Neutrophil (primary cell): ENCODE results near the gene U2AF1L4.

Source experiments
- H3K27ac ChIP-seq: fragments of 200-600 bp; sonication (generic); 2 replicates; pipeline ENCODE4 v1.5.1; 2016; ENCODE audit warnings: mild to moderate bottlenecking, moderate library complexity
- H3K27me3 ChIP-seq: fragments of 200-600 bp; sonication (generic); 2 replicates; pipeline ENCODE4 v1.6.0; 2016; ENCODE audit warnings: mild to moderate bottlenecking
- H3K36me3 ChIP-seq: fragments of 200-600 bp; sonication (generic); 2 replicates; pipeline ENCODE4 v1.5.1; 2017
- H3K4me1 ChIP-seq, 2 experiments: fragments of 200-600 bp in 1 of 2; sonication (generic) in 1 of 2; 1 replicate in 1 of 2; 2 replicates in 1 of 2; pipeline versions ENCODE4 v1.5.1 to v1.6.1; 2013 to 2016; ENCODE audit warnings: low read depth in 1 of 2, low read length in 1 of 2, mild to moderate bottlenecking in 1 of 2, moderate library complexity in 1 of 2; ENCODE audit not compliant: control insufficient read depth in 1 of 2, insufficient read depth in 1 of 2
- H3K4me3 ChIP-seq, 2 experiments: fragments of 200-600 bp in 1 of 2; sonication (generic) in 1 of 2; 1 replicate in 1 of 2; 2 replicates in 1 of 2; pipeline ENCODE4 v1.5.1; 2013 to 2016; ENCODE audit warnings: low read depth in 1 of 2, low read length in 1 of 2, mild to moderate bottlenecking in 1 of 2, moderate library complexity in 1 of 2
- H3K9me3 ChIP-seq: fragments of 200-600 bp; sonication (generic); 2 replicates; pipeline ENCODE4 v1.5.1; 2016
- CTCF ChIP-seq: fragments of 200-600 bp; sonication (generic); IDR thresholded peaks from 2 replicates; pipeline ENCODE4 v1.5.1; 2016; ENCODE audit warnings: antibody characterized with exemption

The U2AF1L4 gene

GRCh38 chr19:35782589-35782988 is 37.4 kb upstream of the U2AF1L4 start:
- Histone ChIP-seq H3K36me3 (peaks cover 97% of the 10 kb centered on the region), H3K4me1 (no peaks in the 10 kb centered on the region)

DNA sequence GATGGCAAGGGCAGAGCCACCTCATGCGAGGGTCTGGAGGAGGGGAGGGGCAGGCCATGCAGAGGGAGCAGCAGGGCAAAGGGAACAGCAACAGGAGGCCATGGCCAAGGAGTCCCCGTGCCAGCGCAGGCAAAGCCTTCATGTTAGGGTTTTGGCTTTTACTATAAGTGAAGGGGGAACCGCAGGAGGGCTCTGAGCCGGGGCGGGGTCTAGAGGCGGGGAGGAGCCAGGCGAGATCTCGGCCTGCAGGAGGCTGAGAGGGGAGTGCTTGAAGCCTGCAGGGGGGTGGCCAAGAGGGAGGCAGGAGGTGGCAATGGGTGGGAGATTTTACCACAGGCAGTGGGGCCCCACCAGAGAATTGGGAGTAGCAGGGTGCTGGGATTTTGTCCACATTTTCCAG is 36.4 kb upstream of the U2AF1L4 start:
- H3K36me3 ChIP-seq, result peaks cover 91% of the 10 kb centered on the region
- TF ChIP-seq CTCF, result no peak

More at GRCh38 chr19:35782589-35782988, 37.4 kb upstream of the U2AF1L4 start:
- TF ChIP-seq CTCF, result no peak
- no peaks in the 10 kb centered on the region for H3K27me3 ChIP-seq
- no peak overlapping the region for H3K4me3 ChIP-seq
- no peak overlapping the region for H3K27ac ChIP-seq
- H3K9me3 ChIP-seq, result no peaks in the 10 kb centered on the region

GRCh38 chr19:35780717-35781116 is 35.5 kb upstream of the U2AF1L4 start:
- no peak for TF ChIP-seq CTCF
- peaks cover 82% of the 10 kb centered on the region for H3K36me3 ChIP-seq
- peaks cover 7 to 10% of the 10 kb centered on the region in 2 experiments for H3K4me1 ChIP-seq
- H3K4me3 ChIP-seq, result no peak overlapping the region
- H3K9me3 ChIP-seq, result no peaks in the 10 kb centered on the region
- no peak overlapping the region for H3K27ac ChIP-seq
- H3K27me3 ChIP-seq, result no peaks in the 10 kb centered on the region

More for the DNA sequence above, 36.4 kb upstream of the U2AF1L4 start:
- no peak overlapping the region for H3K27ac ChIP-seq
- H3K27me3 ChIP-seq, result no peaks in the 10 kb centered on the region
- peaks cover 0 to 1% of the 10 kb centered on the region in 2 experiments for H3K4me1 ChIP-seq
- H3K4me3 ChIP-seq, result no peak overlapping the region
- H3K9me3 ChIP-seq, result no peaks in the 10 kb centered on the region

- TF ChIP-seq CTCF, result no peak
- Histone ChIP-seq H3K4me1 (peaks cover 9 to 12% of the 10 kb centered on the region in 2 experiments), H3K9me3 (no peaks in the 10 kb centered on the region), H3K27me3 (no peaks in the 10 kb centered on the region), H3K4me3 (no peak overlapping the region), H3K27ac (no peak overlapping the region), H3K36me3 (peaks cover 76% of the 10 kb centered on the region)
Observed at GRCh38 chr19:35780058-35780457, 34.8 kb upstream of the U2AF1L4 start.

DNA sequence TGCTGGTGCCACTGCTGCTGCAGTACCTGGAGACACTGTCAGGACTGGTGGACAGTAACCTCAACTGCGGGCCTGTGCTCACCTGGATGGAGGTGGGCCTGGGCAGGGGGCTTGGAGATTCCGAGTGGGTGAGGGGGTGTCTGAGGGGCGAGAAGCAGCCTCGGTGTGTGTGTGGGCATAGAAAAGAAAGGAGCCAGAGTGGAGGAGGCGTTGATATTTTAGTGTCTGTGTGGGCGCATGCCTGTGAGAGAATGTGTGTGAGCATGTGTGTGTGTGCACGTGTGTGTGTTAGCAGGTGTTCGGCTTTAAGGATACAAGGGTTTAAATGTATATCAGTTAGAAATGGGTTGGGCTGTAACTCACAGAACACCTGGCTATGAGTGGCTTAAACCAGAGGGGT is 33.8 kb upstream of the U2AF1L4 start:
- TF ChIP-seq CTCF, result no peak
- no peak overlapping the region for H3K4me3 ChIP-seq
- H3K4me1 ChIP-seq, result peaks cover 15 to 19% of the 10 kb centered on the region in 2 experiments
- no peak overlapping the region for H3K27ac ChIP-seq
- H3K9me3 ChIP-seq, result no peaks in the 10 kb centered on the region
- H3K36me3 ChIP-seq, result peaks cover 65% of the 10 kb centered on the region
- no peaks in the 10 kb centered on the region for H3K27me3 ChIP-seq

DNA sequence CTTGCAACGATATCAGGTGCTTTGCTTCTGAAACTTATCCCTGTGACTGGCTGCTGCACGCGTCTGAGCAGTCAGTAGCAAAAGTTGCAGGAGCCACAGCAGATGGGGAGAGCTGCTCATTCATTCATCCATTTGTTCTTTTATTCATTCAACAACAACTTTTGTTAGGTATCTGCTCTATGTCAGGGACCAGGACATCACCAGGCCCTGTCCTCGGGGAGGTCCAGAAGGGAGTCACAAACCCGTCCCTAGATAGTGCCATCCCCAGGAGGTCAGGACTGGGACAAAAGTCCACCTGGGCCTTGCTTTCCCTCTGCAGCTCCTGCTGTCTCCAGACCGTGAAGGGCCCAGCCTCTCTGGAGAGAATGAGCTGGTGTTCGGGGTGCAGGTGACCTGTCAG is 32.7 kb upstream of the U2AF1L4 start:
- Histone ChIP-seq H3K27ac (no peak overlapping the region), H3K36me3 (peaks cover 55% of the 10 kb centered on the region), H3K4me1 (peaks cover 15 to 19% of the 10 kb centered on the region in 2 experiments), H3K27me3 (no peaks in the 10 kb centered on the region), H3K4me3 (no peak overlapping the region), H3K9me3 (no peaks in the 10 kb centered on the region)
- no peak for TF ChIP-seq CTCF
